HPDE6-E6E7 (cell line): ENCODE measurements around the gene ZNF320.
"Not testable (repeated sequence)": the region's sequence is repeated elsewhere in the genome, so short reads cannot be mapped to it uniquely, and the experiment has no call there.

Source experiments
- DNase-seq: peaks from one replicate; pipeline ENCODE4 v3.0.0; 2011; ENCODE audit warnings: missing footprints; ENCODE audit errors: extremely low spot score

The ZNF320 gene

DNA sequence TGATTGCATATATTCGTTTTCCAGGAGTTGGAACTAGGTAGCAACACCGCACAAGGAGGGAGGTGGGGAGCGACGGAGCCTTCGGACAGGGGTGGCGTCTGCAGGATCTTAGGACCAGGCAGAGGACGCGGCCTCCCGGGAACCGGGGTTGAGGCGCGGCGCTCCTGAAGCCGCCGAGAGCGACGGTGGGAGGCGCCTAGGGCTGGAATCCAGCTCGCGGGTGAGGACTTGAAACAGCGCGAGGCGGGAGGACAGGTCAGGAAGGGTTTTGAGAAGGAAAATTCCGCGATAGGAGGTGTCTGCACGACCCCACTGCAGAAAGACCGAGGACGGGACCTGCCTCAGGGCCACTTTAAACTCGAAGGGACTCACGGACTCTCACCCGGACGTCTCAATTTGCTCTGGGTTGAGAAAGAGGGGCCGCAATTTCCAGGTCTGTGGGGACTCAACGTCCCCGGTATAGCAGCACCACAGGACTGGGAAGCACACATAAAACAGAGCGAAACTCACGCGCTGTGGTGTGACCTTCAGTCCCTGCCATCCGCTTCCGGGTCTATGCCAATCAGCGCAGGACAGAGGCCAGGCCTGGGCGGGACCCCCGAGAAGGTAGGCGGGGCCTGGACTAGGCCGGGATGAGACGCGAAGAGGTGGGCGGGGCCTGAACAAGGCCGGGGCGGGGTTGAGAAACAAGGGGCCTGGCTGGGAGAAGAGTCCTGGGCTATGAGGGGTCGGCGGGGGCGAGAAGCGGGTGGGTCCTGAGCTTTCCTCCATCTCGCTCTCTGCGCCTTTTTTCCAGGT lies at the start of gene ZNF320:
ZNF320 (minus strand) TSS at position 498 of the 798 bp plus-strand sequence. CDS start 7,380 bp downstream, outside the sequence.
- peak; percentile 94 for DNase-seq

DNA sequence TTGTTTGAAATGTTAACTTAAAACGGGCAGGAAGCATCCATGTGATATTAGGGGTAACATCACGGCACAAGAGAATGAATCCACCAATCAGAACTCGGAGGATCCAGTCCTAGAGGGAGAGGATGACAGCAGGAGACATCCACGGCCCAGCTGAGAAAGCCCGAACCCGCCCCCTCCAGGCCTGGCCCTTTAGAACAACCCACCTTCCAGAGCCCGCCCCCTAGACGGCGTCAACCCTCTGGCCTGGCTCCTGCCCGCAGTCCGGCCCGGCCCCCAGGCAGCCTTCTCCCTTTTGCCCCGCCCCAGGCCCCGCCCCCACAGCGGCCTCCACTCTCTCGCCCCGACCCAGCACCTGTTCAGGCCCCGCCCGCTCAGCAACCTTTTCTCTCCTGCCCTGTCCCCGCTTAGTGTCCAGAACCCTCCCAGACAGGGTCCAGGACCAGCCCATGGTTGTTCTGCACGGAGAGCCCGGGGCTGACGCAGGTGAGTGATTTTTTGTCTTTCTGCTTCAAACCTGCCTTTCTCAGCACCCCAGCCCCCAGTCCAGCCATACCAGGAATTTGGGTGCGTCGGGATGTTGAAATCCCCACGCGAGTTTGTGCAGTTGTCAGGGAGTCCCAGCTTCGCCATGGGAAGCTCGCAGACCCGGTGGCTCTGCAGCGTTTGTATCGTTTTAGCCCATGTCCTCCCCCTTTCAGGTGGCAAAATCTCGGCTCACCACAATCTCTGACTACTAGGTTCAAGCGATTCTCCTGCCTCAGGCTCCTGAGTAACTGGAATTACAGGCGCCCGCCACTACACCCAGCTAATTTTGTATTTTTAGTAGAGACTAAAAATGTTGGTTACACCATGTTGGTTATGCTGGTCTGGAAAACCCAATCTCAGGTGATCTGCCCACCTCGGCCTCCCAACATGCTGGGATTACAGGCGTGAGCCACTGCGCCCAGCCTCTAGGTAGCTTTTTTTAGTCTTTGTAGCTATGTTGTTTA lies 49.2 kb upstream of the ZNF320 start:
- no peak for DNase-seq

DNA sequence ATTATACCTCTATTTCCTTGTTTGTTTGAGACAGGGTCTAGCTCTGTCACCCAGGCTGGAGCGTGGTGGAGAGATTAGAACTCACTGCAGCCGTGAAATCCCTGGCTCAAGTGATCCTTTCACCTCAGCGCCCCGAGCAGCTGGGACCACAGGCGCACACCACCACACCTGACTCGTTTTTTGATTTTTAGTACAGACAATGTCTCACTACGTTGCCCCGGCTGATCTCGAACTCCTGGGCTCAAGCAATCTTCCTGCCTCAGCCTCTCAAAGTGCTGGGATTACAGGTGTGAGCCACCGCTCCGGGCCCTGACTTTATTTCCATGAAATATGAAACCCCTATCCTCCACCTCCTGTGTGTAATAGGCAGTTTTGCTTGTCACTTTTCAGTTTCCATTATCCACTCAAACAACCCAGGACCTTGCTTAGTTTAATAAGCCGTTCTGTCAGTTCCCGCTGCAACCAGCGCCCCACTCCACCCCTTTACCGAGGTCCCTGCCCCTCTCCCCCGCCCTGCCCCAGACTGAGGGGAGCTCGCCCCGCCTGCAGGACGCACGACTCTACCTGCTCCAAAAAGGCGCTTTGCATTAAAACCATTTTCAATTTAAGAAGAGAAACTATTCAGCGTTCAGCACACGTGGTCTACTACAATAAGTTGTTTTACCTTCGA lies 48.4 kb upstream of the ZNF320 start:
- no peak for DNase-seq

- not testable (repeated sequence) for DNase-seq
Observed at GRCh38 chr19:52944703-52945493, 47.5 kb upstream of the ZNF320 start.

GRCh38 chr19:52943884-52944643 lies 46.6 kb upstream of the ZNF320 start:
- no peak for DNase-seq

DNA sequence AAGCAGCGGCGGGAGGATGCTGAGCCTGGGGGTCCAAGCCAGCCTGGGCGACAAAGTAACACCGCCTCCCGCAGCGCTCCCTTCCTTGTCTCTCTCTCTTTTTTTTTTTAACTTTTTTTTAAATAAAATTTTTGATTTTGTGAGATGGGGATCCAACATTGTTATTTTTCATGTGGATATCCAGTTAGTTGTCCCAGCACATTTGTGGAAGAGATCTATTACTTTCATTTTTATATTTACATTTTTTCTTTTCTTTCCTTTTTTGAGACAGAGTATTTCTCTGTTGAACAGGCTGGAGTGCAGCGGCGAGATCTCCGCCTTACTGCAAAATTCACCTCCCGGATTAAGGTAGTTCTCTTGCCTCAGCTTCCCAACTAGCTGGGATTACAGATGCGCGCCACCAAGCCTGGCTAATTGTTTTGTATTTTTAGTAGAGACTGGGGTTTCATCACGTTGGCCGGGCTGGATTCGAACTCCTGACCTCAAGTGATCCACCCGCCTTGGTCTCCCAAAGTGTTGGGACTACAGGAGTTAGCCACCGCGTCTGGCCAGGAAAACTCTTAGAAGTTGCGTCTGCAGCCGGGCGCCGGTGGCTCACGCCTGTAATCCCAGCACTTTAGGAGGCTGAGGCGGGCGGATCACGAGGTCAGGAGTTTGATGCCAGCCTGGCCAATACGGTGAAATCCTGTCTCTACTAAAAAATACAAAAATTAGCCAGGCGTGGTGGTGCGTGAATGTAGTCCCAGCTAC lies 45.9 kb upstream of the ZNF320 start:
- DNase-seq = no peak

DNA sequence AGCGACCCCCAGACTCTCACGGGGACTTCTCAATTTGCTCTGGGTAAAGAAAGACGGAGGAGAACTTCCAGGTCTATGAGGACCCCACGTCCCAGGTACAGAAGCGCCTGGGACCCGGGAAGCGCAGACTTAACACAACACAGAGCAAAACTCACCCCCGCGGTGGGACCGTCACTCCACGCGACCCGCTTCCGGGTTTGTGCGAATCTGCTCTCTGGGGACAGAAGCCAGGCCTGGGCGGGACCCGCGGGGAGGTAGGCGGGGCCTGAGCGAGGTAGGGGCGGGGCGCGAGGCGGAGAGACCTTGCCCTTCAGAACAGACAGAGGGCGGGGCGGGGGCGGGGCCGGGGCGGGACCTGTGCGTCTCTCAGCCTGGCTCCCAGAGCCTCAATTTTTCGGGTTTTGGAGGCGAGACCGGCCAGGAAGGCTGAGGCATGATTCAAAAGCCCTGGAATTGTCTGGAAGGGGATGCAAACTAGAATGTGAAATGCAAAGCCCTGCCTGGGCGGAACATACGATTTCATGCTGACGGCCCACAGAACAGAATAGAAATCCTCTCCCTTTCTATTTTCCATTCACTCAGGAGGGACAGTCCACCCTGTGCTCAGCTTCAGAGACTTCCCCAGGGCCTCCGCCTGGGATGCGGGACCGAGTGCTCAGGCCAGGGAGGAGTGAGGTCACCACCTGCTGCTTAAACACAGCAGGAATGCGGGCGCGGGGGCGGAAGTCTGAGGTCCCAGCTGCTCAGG lies 45.1 kb upstream of the ZNF320 start:
- DNase-seq = peak; percentile 44

GRCh38 chr19:52941941-52942385 lies 44.5 kb upstream of the ZNF320 start:
- DNase-seq = no peak

- not testable (repeated sequence) for DNase-seq
Observed at GRCh38 chr19:52941523-52941922, 44.1 kb upstream of the ZNF320 start.

DNA sequence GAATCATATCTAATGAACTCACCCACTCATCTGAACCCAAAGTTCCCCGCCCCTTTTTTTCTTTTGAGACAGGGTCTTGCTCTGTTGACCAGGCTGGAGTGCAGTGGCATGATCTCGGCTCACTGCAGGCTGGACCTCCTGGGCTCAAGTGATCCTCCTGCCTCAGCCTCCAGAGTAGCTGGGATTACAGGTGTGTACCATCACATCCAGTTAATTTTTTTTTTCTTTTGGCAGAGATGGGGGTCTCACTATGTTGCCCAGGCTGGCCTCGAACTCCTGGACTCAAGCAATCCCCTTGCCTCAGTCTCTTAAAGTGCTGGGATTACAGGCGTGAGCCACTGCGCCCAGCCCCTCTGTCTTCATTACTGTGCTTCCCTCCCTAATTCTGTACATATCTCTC lies 43.5 kb upstream of the ZNF320 start:
- not testable (repeated sequence) for DNase-seq

GRCh38 chr19:52938761-52939160 lies 41.3 kb upstream of the ZNF320 start:
- no peak for DNase-seq

GRCh38 chr19:52936954-52937325 lies 39.5 kb upstream of the ZNF320 start:
- no peak for DNase-seq

DNA sequence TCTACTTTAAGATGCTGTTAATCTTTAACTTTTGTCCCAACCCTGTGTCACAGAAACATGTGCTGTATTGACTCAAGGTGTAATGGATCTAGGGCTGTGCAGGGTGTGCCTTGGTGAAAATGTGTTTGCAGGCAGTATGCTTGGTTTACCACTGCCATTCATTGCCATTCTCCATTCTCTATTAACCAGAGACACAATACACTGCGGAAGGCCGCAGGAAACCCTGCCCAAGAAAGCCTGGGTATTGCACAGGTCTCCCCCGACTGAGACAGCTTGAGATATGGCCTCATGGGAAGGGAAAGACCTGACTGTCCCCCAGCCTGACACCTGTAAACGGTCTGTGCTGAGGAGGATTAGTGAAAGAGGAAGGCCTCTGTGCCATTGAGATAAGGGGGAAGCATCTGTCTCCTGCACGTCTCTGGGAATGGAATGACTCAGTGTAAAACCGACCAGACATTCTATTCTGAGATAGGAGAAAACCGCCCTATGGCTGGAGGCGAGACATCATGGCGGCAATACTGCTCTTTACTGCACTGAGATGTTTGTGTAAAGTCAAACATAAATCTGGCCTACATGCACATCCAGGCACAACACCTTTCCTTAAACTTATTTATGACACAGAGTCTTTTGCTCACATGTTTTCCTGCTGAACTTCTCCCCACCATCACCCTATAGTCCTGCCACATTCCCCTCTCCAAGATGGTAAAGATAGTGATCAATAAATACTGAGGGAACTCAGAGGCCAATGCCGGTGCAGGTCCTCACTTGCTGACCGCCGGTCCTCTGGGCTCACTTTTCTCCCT lies 38.9 kb upstream of the ZNF320 start:
- DNase-seq = no peak

DNA sequence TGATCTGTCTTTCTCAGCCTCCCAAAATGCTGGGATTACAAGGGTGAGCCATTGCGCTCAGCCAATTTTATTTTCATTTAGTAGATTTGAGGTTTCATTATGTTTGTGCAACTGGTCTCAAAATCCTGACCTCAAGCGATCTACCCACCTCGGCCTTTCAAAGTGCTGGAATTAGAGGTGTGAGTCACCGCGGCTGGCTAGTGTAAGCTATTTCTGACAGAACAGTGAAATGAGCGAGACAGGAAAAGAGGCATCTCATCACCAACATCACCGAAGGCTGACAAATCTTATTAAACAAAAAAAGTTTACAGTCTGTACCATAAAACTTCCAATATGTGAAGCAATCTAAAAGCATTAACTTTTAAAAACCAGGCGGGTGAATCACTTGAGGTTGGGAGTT lies 38.0 kb upstream of the ZNF320 start:
- peak; percentile 44 for DNase-seq

DNA sequence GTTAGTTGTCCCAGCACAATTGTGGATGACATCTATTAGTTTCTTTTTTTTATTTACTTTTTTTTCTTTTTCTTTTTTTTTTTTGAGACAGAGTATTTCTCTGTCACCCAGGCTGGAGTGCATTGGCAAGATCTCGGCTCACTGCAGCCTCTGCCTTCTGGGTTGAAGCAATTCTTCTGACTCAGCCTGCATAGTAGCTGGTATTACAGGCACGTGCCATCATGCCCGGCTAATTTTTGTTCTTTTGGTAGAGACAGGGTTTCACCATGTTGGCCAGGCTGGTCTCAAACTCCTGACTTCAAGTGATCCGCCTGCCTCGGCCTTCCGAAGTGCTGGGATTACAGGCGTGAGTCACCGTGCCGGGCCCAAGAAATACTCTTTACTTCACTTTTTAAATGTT lies 27.2 kb upstream of the ZNF320 start:
- DNase-seq = not testable (repeated sequence)

DNA sequence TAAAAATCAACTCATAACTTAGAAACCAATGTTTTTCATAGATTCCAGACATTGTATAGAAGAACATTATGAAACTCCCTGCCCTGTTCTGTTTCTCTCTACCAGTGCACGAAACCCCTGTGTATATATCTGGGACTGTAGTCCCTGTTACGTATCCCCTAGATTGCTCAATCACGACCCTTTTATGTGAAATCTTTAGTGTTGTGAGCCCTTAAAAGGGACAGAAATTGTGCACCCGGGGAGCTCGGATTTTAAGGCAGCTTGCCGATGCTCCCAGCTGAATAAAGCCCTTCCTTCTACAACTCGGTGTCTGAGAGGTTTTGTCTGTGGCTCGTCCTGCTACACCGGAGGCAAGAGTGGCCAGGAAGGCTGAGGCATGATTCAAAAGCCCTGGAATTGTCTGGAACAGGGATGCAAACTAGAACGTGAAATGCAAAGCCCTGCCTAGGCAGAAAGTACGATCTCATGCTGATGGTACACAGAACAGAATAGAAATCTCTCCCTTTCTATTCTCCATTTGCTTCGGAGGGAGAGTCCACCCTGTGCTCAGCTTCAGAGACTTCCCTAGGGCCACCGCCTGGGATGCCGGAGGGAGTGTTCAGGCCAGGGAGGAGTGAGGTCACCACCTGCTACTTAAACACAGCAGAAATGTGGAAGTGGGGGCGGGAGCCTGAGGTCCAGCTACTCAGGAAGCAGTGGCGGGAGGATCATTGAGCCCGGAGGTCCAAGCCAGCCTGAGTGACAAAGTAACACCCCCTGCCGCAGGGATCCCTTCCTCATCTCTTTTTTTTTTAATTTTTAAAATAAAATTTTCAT lies 26.6 kb upstream of the ZNF320 start:
- DNase-seq = no peak
